AG04450 (cell line): ENCODE measurements around the gene CCDC9B. TPM values are rescaled to one million over a fixed set of nuclear protein-coding genes. Genes with fewer than 3 reads are reported as not detected.
A peak's percentile ranks its signal among the peaks of the same experiment; 100 is the strongest.

Experiments
- CTCF ChIA-PET: fragments of 300-600, 350-600 bp; formaldehyde crosslinking; extraction: SDS; loops from one replicate; lab custom pipeline; 2022; ENCODE audit warnings: antibody characterized with exemption, inconsistent platforms; lab: Charles Lee
- POLR2A ChIA-PET: fragments of 350-600 bp; formaldehyde crosslinking; extraction: SDS; loops from one replicate; lab custom pipeline; 2021; ENCODE audit warnings: antibody characterized with exemption, inconsistent platforms; lab: Yijun Ruan, JAX
- DNase-seq: peaks from one replicate; pipeline ENCODE4 v3.0.0-alpha.2; 2011; ENCODE audit warnings: low read depth, low spot score
- H3K27ac ChIP-seq: one replicate; pipeline ENCODE4 v1.5.1; 2012; ENCODE audit warnings: low read depth, low read length, control low read depth
- H3K27me3 ChIP-seq: one replicate; pipeline ENCODE4 v1.6.0; 2012; ENCODE audit warnings: low read length; ENCODE audit not compliant: control insufficient read depth, insufficient read depth
- H3K4me3 ChIP-seq: 2 replicates; pipeline ENCODE4 v1.5.1; 2011; ENCODE audit warnings: mild to moderate bottlenecking, low read depth, low read length, control low read depth
- H3K9me3 ChIP-seq: 2 replicates; pipeline ENCODE4 v1.5.1; 2012; ENCODE audit warnings: low read length; ENCODE audit not compliant: control insufficient read depth, insufficient read depth
- polyA plus RNA-seq: library from polyadenylated mRNA; depleted of rRNA; stranded (reverse); fragments of >200 nt; gene quantifications from 2 replicates; pipeline ENCODE4 v1.2.3, GENCODE V29; 2011
- TF ChIP-seq, protein P1 (sequence below): IDR thresholded peaks from 2 replicates; pipeline ENCODE4 v1.5.1; 2011; ENCODE audit warnings: low read depth, low read length, control low read depth, inconsistent platforms

CCDC9B gene
- polyA plus RNA-seq, 1 experiment: 5.5 TPM

DNA sequence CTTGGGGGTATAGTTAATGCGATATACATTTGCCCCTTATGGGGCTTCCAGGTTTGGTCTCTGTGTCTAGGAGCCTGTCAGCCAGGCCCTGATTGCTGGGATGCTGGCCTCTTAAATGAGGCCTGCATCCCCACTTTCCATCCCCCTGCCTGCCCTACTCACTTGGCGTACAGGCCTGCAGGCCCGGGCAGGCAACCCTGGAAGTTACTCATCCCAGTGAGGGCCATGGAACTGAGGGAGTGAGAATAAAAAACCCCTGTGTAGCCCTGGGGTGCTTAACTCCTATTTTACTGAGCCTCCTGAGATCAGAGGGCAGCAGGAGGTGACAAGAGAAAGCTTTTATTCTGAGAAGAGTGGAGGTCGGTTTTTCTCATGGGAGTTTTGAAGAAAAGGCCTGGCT, 19.3 kb upstream of the CCDC9B start:
- H3K9me3 ChIP-seq: no peaks in the 10 kb centered on the region; the same call in 1 of the 2 replicates
- H3K4me3 ChIP-seq: no peak overlapping the region
- ChIA-PET CTCF (no interaction called here), POLR2A (no interaction called here)
- H3K27ac ChIP-seq: no peak overlapping the region
- TF ChIP-seq, protein P1, sequence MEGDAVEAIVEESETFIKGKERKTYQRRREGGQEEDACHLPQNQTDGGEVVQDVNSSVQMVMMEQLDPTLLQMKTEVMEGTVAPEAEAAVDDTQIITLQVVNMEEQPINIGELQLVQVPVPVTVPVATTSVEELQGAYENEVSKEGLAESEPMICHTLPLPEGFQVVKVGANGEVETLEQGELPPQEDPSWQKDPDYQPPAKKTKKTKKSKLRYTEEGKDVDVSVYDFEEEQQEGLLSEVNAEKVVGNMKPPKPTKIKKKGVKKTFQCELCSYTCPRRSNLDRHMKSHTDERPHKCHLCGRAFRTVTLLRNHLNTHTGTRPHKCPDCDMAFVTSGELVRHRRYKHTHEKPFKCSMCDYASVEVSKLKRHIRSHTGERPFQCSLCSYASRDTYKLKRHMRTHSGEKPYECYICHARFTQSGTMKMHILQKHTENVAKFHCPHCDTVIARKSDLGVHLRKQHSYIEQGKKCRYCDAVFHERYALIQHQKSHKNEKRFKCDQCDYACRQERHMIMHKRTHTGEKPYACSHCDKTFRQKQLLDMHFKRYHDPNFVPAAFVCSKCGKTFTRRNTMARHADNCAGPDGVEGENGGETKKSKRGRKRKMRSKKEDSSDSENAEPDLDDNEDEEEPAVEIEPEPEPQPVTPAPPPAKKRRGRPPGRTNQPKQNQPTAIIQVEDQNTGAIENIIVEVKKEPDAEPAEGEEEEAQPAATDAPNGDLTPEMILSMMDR: no peak
- H3K27me3 ChIP-seq: peaks cover 44% of the 10 kb centered on the region
- DNase-seq: no peak

- H3K27ac ChIP-seq: no peak overlapping the region
- H3K27me3 ChIP-seq: peaks cover 36% of the 10 kb centered on the region
- H3K9me3 ChIP-seq: no peaks in the 10 kb centered on the region; the same call in 1 of the 2 replicates
- no peak for DNase-seq
- TF ChIP-seq, protein P1: no peak
- ChIA-PET CTCF (interaction anchor here (0.9 to 1.8 kb wide), 2 partner anchors 13 to 14 kb away, joined by 5 to 12 read pairs; no protein-coding TSS in a partner anchor), POLR2A (no interaction called here)
- peak overlapping the region; percentile 56 for H3K4me3 ChIP-seq
Measured at GRCh38 chr15:40358471-40359353, 18.0 kb upstream of the CCDC9B start.

DNA sequence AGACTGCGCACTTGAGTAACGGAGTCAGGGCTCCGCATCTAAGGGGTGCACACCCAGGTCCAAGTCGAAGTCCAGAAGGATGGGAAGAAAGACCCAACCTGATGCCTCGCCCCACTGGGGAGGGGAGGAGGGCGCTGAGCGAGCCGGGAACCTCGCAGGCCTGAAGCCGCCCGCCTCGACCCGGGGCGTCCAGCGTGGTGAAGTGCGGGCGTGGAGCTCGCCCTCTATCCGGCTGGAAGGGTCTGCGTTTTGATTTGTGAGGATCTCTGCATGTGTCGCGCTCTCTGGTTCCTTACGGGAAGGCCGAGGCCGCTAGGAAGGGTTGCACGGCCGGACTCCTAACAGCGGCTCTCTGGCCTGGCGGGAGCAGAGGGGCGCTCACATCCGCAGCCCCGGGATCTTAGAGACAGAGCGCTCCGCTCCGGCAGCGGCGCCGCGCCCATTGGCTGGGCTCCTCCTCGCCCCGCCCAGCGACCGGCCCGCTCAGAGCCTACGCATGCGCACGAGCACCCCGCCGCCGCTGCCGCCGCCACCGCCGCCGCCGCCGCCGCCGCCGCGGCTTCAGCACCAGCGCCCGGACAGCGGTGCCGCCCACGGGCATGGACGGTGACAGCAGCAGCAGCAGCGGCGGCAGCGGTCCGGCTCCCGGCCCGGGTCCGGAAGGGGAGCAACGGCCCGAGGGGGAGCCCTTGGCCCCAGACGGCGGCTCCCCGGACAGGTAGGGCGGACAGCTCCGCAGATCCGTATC, 17.2 kb upstream of the CCDC9B start, which contains the start of gene DISP2:
Gene DISP2 (plus strand): TSS at position 497 of the 748 bp plus-strand sequence. CDS start 103 bp downstream, at position 600.
- CTCF ChIA-PET: interaction anchor here (0.9 to 1.8 kb wide), 4 partner anchors 11 to 20 kb away, joined by 3 to 12 read pairs (median 6); no protein-coding TSS in a partner anchor
- Histone ChIP-seq H3K27ac (peak within 1 kb of the TSS; percentile 2), H3K27me3 (peaks cover 35% of the 10 kb centered on the region), H3K4me3 (peak within 1 kb of the TSS; percentile 57), H3K9me3 (no peaks in the 10 kb centered on the region; the same call in 1 of the 2 replicates)
- TF ChIP-seq, protein P1: no peak
- no peak for DNase-seq
- POLR2A ChIA-PET: no interaction called here

- H3K9me3 ChIP-seq: no peaks in the 10 kb centered on the region; the same call in 1 of the 2 replicates
- CTCF ChIA-PET: interaction anchor here (0.5 to 1.8 kb wide), 5 partner anchors 11 to 65 kb away, joined by 3 to 12 read pairs (median 4); no protein-coding TSS in a partner anchor
- H3K4me3 ChIP-seq: no peak overlapping the region
- DNase-seq: no peak
- POLR2A ChIA-PET: no interaction called here
- peaks cover 32% of the 10 kb centered on the region for H3K27me3 ChIP-seq
- no peak overlapping the region for H3K27ac ChIP-seq
- TF ChIP-seq, protein P1: no peak
Measured at GRCh38 chr15:40357246-40357645, 16.5 kb upstream of the CCDC9B start.
